Thyroid gland (tissue), 4 donors: ENCODE results near the gene MCOLN2.

ENCODE experiments used
- CTCF ChIP-seq, 6 experiments: fragments of 200-600 bp in 3 of 6; fragments of 450-650 bp in 3 of 6; sonication (generic) in 3 of 6; IDR thresholded peaks; one replicate each; pipeline ENCODE4 v1.5.1; 2016 to 2019; ENCODE audit warnings: antibody characterized with exemption in 6 of 6, mild to moderate bottlenecking in 2 of 6, inconsistent platforms in 1 of 6, moderate library complexity in 1 of 6
- POLR2A ChIP-seq, 2 donors: fragments of 450-650 bp; IDR thresholded peaks; one replicate each; pipeline ENCODE4 v1.6.1; 2017; ENCODE audit warnings: antibody characterized with exemption in 2 of 2, mild to moderate bottlenecking in 2 of 2, moderate library complexity in 1 of 2

DNA sequence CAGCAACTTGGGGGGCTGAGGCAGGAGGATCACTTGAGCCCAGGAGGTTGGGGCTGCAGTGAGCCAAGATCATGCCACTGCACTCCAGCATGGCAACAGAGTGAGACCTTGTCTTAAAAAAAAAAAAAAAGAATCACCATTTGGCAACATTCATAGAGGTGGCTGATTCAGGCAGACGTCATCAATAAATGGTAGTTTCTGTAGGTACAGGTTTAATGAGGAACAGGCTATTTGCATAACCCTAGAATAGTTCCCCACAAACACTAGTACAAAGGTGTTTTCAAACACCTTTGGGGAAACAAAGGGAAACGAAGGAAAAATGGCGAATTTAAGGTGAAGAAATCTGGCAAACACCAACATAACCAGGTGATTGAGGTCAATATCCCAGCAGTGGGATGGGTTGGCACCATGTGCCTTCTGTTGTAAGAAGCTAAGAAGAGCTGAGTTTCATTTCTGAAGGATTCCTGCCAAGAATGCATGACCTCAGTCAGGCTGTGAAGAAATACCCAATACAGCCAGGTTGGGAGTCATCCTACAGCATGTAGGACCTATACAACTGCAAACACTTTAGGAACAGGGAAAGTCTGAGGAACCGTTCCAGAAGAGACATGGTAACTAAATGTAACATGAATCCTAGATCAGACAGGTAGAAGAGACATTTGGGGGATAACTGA lies 109.5 kb downstream of the MCOLN2 start:
- TF ChIP-seq CTCF (IDR thresholded peaks at IDR 0.05) (no peak), POLR2A (IDR thresholded peaks at IDR 0.05) (no peak)
